SK-N-SH treated with all-trans-retinoic acid at 6 μM for 48 hours (cell line): Measurements from ENCODE around the gene SMPD4.

Experiments used
- ARNTL ChIP-seq: fragments of 450-650 bp; formaldehyde crosslinking; IDR thresholded peaks from 2 replicates; pipeline ENCODE4 v1.5.0; 2020; ENCODE audit warnings: low read depth, mild to moderate bottlenecking, moderate library complexity, borderline replicate concordance
- BACH2 ChIP-seq: fragments of 250-450 bp; sonication (Bioruptor Pico); IDR thresholded peaks from 2 replicates; pipeline ENCODE4 v1.9.0; 2021; ENCODE audit warnings: mild to moderate bottlenecking, borderline replicate concordance
- CSDC2 ChIP-seq: fragments of 250-450 bp; sonication (Bioruptor Pico); IDR thresholded peaks from 2 replicates; pipeline ENCODE4 v1.5.0; 2020; ENCODE audit warnings: mild to moderate bottlenecking, moderate library complexity
- ESRRG ChIP-seq: fragments of 250-450 bp; sonication (Bioruptor Pico); IDR thresholded peaks from 2 replicates; pipeline ENCODE4 v1.6.1; 2021; ENCODE audit warnings: mild to moderate bottlenecking
- PPARA ChIP-seq: fragments of 250-450 bp; sonication (Bioruptor Pico); IDR thresholded peaks from 2 replicates; pipeline ENCODE4 v1.5.0; 2020; ENCODE audit warnings: mild to moderate bottlenecking, borderline replicate concordance
- RARB ChIP-seq: fragments of 250-450 bp; sonication (Bioruptor Pico); IDR thresholded peaks from 2 replicates; pipeline ENCODE4 v1.8.0; 2021; ENCODE audit warnings: mild to moderate bottlenecking, moderate library complexity
- SNAI2 ChIP-seq: fragments of 250-450 bp; sonication (Bioruptor Pico); IDR thresholded peaks from 2 replicates; pipeline ENCODE4 v1.5.0; 2020; ENCODE audit warnings: mild to moderate bottlenecking, moderate library complexity
- TCF4 ChIP-seq: fragments of 250-450 bp; sonication (Bioruptor Pico); IDR thresholded peaks from 2 replicates; pipeline ENCODE4 v1.8.0; 2021; ENCODE audit warnings: mild to moderate bottlenecking, moderate library complexity, borderline replicate concordance
- TOX ChIP-seq: fragments of 250-450 bp; sonication (Bioruptor Pico); IDR thresholded peaks from 2 replicates; pipeline ENCODE4 v1.8.0; 2021; ENCODE audit warnings: mild to moderate bottlenecking, moderate library complexity, borderline replicate concordance
- ZC3H10 ChIP-seq: fragments of 250-450 bp; sonication (Bioruptor Pico); IDR thresholded peaks from 2 replicates; pipeline ENCODE4 v1.5.1; 2021; ENCODE audit warnings: mild to moderate bottlenecking, moderate library complexity
- ZFP3 ChIP-seq: fragments of 250-450 bp; sonication (Bioruptor Pico); IDR thresholded peaks from 2 replicates; pipeline ENCODE4 v1.5.0; 2020; ENCODE audit warnings: mild to moderate bottlenecking, moderate library complexity
- ZFP30 ChIP-seq: fragments of 450-650 bp; formaldehyde crosslinking; IDR thresholded peaks from 2 replicates; pipeline ENCODE4 v1.5.0; 2022; ENCODE audit warnings: mild to moderate bottlenecking, moderate library complexity
- TF ChIP-seq, protein P1 (sequence below): fragments of 250-450 bp; sonication (Bioruptor Pico); IDR thresholded peaks from 2 replicates; pipeline ENCODE4 v1.5.0; 2020; ENCODE audit warnings: mild to moderate bottlenecking, moderate library complexity
- TF ChIP-seq, protein P2 (sequence below): fragments of 250-450 bp; sonication (Bioruptor Pico); IDR thresholded peaks from 2 replicates; pipeline ENCODE4 v1.8.0; 2020; ENCODE audit warnings: mild to moderate bottlenecking, moderate library complexity, borderline replicate concordance

DNA sequence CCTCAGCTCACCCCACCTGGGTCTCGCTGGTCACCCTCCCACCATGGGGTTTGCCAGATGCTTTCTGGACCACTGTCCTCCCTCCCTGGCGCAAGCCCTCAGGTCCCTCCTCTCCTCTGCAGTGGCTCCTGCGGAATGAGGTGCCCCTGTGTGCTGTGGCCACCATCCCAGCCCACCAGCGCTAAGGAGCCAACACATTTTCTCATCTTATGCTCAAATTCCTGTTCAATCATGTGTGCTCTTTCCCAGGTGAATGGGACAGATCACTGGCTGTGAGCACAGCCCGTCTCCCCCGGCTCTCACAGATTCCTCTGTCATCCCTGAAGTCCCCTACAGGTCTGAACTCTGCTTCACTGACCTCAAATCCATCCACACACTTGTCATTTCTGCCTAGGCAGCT, 21.3 kb downstream of the SMPD4 start:
- TF ChIP-seq, protein P1, sequence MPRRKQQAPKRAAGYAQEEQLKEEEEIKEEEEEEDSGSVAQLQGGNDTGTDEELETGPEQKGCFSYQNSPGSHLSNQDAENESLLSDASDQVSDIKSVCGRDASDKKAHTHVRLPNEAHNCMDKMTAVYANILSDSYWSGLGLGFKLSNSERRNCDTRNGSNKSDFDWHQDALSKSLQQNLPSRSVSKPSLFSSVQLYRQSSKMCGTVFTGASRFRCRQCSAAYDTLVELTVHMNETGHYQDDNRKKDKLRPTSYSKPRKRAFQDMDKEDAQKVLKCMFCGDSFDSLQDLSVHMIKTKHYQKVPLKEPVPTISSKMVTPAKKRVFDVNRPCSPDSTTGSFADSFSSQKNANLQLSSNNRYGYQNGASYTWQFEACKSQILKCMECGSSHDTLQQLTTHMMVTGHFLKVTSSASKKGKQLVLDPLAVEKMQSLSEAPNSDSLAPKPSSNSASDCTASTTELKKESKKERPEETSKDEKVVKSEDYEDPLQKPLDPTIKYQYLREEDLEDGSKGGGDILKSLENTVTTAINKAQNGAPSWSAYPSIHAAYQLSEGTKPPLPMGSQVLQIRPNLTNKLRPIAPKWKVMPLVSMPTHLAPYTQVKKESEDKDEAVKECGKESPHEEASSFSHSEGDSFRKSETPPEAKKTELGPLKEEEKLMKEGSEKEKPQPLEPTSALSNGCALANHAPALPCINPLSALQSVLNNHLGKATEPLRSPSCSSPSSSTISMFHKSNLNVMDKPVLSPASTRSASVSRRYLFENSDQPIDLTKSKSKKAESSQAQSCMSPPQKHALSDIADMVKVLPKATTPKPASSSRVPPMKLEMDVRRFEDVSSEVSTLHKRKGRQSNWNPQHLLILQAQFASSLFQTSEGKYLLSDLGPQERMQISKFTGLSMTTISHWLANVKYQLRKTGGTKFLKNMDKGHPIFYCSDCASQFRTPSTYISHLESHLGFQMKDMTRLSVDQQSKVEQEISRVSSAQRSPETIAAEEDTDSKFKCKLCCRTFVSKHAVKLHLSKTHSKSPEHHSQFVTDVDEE (CRISPR knock-in tag) = no peak
- TF ChIP-seq ZFP3 (no peak), ZFP30 (CRISPR knock-in tag) (no peak), TCF4 (no peak), PPARA (no peak), TOX (no peak), CSDC2 (CRISPR knock-in tag) (no peak), ESRRG (CRISPR knock-in tag) (no peak), ARNTL (CRISPR knock-in tag) (no peak), ZC3H10 (CRISPR knock-in tag) (no peak), SNAI2 (CRISPR knock-in tag) (no peak), RARB (CRISPR knock-in tag) (no peak), BACH2 (CRISPR knock-in tag) (no peak)
- TF ChIP-seq, protein P2, sequence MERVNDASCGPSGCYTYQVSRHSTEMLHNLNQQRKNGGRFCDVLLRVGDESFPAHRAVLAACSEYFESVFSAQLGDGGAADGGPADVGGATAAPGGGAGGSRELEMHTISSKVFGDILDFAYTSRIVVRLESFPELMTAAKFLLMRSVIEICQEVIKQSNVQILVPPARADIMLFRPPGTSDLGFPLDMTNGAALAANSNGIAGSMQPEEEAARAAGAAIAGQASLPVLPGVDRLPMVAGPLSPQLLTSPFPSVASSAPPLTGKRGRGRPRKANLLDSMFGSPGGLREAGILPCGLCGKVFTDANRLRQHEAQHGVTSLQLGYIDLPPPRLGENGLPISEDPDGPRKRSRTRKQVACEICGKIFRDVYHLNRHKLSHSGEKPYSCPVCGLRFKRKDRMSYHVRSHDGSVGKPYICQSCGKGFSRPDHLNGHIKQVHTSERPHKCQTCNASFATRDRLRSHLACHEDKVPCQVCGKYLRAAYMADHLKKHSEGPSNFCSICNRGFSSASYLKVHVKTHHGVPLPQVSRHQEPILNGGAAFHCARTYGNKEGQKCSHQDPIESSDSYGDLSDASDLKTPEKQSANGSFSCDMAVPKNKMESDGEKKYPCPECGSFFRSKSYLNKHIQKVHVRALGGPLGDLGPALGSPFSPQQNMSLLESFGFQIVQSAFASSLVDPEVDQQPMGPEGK (CRISPR knock-in tag) = no peak
